GM10248 (cell line): ENCODE results near the gene MICU1.

Source experiments
- CTCF ChIA-PET: fragments of 300-600 bp; sonication (Branson Sonifier 250); formaldehyde crosslinking; extraction: SDS; loops from one replicate; lab custom pipeline; 2021; ENCODE audit warnings: antibody characterized with exemption; lab: Yijun Ruan, JAX
- POLR2A ChIA-PET: fragments of 350-650 bp; sonication (Branson Sonifier 250); formaldehyde crosslinking; extraction: SDS; loops from one replicate; lab custom pipeline; 2020; ENCODE audit warnings: antibody characterized with exemption; lab: Yijun Ruan, JAX
- DNase-seq: peaks from one replicate; pipeline ENCODE4 v3.0.0; 2012; ENCODE audit errors: extremely low spot score
- CTCF ChIP-seq: IDR thresholded peaks from 2 replicates; pipeline ENCODE4 v1.5.1; 2012; ENCODE audit warnings: mild to moderate bottlenecking, low read depth; ENCODE audit errors: extremely low read depth, missing control alignments, control extremely low read depth

MICU1 gene

GRCh38 chr10:72379062-72379461 lies 246.8 kb downstream of the MICU1 start:
- CTCF ChIA-PET = interaction anchor here (0.8 to 1.5 kb wide), 3 partner anchors 14 to 682 kb away, joined by 3 to 8 read pairs (median 3); no protein-coding TSS in a partner anchor
- DNase-seq = no peak
- no peak for TF ChIP-seq CTCF
- POLR2A ChIA-PET = no interaction called here

DNA sequence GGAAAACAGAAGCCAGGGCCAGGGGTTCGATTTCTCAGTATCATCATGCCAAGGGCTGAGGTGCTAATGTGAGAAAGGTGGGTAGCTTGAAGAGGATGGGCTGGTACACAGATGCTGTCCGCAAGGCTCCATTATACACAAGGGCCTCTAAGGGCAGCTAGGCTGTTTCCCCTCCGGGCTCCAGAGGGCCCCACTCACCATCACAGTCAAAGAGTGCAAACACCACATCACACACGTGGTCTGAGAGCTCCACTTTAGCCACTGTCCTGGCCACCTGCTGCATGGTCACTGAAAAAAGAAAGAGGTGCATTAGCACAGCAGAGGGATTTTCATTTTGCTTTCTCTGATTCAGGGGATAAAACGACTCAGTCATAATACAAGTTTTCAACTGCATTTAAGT lies 250.3 kb downstream of the MICU1 start:
- POLR2A ChIA-PET = no interaction called here
- TF ChIP-seq CTCF = peak; percentile 2
- CTCF ChIA-PET = interaction anchor here (0.9 to 3.6 kb wide), 6 partner anchors 11 to 498 kb away, joined by 3 to 27 read pairs (median 4); no protein-coding TSS in a partner anchor
- DNase-seq = no peak

DNA sequence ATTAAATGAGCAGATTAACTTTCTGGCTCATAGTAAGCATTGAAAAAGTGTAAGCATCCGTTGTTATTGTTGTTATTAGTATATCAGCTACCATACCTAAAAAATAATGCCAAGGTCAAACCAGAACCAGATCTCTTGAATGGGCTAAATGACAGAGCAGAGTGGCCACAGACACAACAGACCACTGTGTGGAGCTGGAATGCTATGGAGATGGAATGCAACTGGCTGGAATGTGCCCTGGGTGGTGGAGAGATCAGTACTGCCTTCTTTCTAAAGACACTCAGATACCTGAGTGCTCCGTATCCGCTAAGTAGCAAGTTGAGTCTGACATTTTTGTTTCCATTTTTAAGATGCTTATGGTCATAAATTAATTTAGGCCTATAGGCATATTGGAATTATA lies 250.7 kb downstream of the MICU1 start:
- DNase-seq = no peak
- TF ChIP-seq CTCF = no peak
- CTCF ChIA-PET = interaction anchor here (0.9 to 3.6 kb wide), 7 partner anchors 9 to 499 kb away, joined by 3 to 27 read pairs (median 5); no protein-coding TSS in a partner anchor
- POLR2A ChIA-PET = no interaction called here

DNA sequence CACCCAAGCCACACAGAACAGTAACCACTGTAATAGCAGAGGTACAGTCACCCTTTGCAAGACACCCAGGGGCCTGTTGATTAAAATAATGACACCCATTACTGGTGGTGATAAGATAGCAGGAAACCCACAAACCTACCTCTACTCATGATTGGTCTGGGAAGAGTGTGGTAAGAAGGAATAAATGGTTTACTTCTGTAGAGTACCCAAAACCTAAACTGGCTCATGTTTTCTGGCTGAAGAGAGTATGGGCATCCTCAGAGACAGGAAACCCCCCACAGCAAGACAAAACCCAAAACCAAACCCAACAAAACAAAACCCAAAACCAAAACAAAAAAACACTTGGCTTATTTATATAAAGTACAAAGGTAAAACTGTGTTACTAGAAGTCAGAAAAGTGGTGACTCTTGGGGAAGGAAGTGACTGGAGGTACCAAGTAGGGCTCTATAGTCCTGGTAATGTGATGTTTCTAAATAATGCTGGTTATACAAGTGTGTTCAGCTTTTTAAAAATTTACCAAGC lies 255.6 kb downstream of the MICU1 start:
- CTCF ChIA-PET = no interaction called here
- no peak for DNase-seq
- no peak for TF ChIP-seq CTCF
- POLR2A ChIA-PET = no interaction called here

GRCh38 chr10:72367301-72367960 lies 258.4 kb downstream of the MICU1 start:
- no peak for DNase-seq
- POLR2A ChIA-PET = no interaction called here
- CTCF ChIA-PET = interaction anchor here (7.4 kb wide), 1 partner anchor 467 kb away, joined by 103 read pairs; no protein-coding TSS in a partner anchor
- no peak for TF ChIP-seq CTCF

DNA sequence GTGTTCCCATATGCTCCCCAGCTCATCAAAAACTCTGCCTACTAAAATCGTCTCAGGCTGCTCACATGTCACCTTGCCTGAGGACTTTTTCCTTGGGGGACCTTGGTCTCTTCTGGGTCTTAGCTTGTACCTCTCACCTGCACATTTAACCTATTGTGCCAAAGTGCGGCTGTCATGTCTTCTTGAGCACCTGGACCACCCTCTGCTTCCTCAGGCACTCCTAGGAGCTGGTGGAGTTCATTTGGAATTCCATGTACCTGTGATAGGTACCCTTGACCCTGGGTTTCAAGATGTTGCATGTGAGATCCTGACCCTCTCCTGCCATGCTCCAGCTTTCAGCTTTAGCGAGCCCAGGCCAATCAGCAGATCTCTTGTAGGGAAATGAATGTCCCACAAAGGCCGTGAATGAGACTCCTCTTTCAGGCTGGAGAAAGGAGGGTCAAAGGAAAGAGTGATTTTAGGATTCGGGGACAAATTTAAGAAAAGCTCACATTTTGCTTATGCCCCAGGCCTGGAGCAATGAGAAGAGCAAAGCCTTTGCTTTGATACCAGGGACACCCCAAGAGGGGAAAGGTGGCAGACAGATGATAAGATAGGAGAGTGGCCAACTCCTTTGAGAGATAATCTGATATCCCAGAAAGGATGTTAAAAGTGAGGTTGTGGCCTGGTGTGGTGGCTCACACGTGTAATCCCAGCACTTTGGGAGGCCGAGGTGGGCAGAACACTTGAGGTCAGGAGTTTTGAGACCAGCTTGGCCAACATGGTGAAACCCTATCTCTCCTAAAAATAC lies 260.6 kb downstream of the MICU1 start:
- no peak for TF ChIP-seq CTCF
- no peak for DNase-seq
- POLR2A ChIA-PET = interaction anchor here (0.5 kb wide), 1 partner anchor 704 kb away, joined by 3 read pairs; no protein-coding TSS in a partner anchor
- CTCF ChIA-PET = interaction anchor here (0.7 to 7.4 kb wide), 25 partner anchors 10 to 698 kb away, joined by 3 to 103 read pairs (median 3); partner anchors contain the start of gene DNAJB12
